ENCODE measurements around the gene MTR. TPM values are rescaled to one million over a fixed set of nuclear protein-coding genes. Genes with fewer than 3 reads are reported as not detected.

MTR gene
- total RNA-seq, 1 donor from 2014 or later, result 35.8 TPM

DNA sequence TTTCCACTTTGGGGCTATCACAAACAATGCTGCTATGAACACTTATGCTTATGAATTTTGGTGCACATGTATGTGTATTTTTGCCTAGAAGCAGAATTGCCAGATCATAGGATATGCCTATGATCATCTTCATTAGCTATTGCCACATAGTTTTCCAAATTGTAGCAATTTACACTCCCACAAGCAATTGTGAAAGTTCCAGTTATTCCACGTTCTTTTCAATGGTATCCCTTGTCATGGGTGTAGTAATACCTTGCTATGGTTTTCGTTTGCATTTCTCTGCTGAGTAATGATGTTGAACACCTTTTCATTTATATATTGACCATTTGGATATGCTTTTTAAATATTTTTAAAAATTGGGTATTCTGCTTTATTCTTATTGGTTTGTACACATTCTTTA, 82.6 kb downstream of the MTR start:
- no peaks in the 10 kb centered on the region for H3K27me3 Mint-ChIP-seq (ENCODE audit: low read depth, unreplicated experiment)
- H3K9me3 Mint-ChIP-seq (ENCODE audit: unreplicated experiment), result no peaks in the 10 kb centered on the region
- DNase-seq (ENCODE audit: low read depth), result no peak
- H3K9ac ChIP-seq (ENCODE audit: low read length), result no peak overlapping the region
- H3K4me1 Mint-ChIP-seq (ENCODE audit: low read depth, unreplicated experiment), result no peaks in the 10 kb centered on the region
- no peak for TF ChIP-seq EZH2 (IDR thresholded peaks at IDR 0.05; ENCODE audit: insufficient read depth, low read length)
- TF ChIP-seq, protein P1, sequence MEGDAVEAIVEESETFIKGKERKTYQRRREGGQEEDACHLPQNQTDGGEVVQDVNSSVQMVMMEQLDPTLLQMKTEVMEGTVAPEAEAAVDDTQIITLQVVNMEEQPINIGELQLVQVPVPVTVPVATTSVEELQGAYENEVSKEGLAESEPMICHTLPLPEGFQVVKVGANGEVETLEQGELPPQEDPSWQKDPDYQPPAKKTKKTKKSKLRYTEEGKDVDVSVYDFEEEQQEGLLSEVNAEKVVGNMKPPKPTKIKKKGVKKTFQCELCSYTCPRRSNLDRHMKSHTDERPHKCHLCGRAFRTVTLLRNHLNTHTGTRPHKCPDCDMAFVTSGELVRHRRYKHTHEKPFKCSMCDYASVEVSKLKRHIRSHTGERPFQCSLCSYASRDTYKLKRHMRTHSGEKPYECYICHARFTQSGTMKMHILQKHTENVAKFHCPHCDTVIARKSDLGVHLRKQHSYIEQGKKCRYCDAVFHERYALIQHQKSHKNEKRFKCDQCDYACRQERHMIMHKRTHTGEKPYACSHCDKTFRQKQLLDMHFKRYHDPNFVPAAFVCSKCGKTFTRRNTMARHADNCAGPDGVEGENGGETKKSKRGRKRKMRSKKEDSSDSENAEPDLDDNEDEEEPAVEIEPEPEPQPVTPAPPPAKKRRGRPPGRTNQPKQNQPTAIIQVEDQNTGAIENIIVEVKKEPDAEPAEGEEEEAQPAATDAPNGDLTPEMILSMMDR (IDR thresholded peaks at IDR 0.05; ENCODE audit: insufficient read depth, low read depth, low read length), result no peak
- no peak overlapping the region for H3K27ac ChIP-seq (ENCODE audit: low read depth, low read length)
- no peak overlapping the region for H3K4me2 ChIP-seq (ENCODE audit: low read length)
- no peaks in the 10 kb centered on the region for H3K27me3 ChIP-seq (ENCODE audit: insufficient read depth, low read length)
- no peaks in the 10 kb centered on the region for H3K4me1 ChIP-seq (ENCODE audit: insufficient read depth, low read length)
- no peak overlapping the region for H2AFZ ChIP-seq (ENCODE audit: low read depth, low read length)
- FAIRE-seq, result no peak
- peaks cover 18% of the 10 kb centered on the region for H3K36me3 ChIP-seq (ENCODE audit: insufficient read depth, low read length)
- H3K36me3 Mint-ChIP-seq (ENCODE audit: low read depth, unreplicated experiment), result peaks cover 7% of the 10 kb centered on the region
- H3K27ac Mint-ChIP-seq (ENCODE audit: unreplicated experiment), result no peak overlapping the region
- H3K4me3 ChIP-seq (ENCODE audit: insufficient read depth, low read depth, low read length), result no peak overlapping the region
- H3K4me3 Mint-ChIP-seq (ENCODE audit: unreplicated experiment), result no peak overlapping the region
- H4K20me1 ChIP-seq (ENCODE audit: insufficient read depth, low read length), result no peaks in the 10 kb centered on the region
- H3K79me2 ChIP-seq (ENCODE audit: insufficient read depth, low read length), result no peaks in the 10 kb centered on the region
- H3K9me3 ChIP-seq (ENCODE audit: insufficient read depth, low read depth, low read length), result no peaks in the 10 kb centered on the region

DNA sequence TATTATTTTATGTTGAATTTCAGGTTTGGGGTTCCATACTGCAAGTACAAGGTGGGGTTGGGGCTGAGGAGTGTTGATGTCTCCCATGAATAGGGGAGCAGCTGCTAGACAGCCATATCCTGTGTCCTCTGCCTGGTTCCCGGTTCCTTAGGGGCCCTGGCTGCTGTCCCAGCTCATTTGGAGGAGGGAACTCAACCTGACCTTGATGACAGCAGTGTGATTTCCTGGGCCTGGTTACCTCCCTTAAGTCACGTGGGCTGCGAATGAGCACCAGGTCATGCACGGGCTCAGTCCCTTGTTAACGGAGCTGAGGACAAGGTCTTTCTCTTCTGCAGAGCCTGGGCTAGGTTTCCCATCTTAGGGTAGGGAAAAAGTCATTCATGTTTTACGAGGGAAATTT, 85.1 kb downstream of the MTR start:
- H3K4me2 ChIP-seq (ENCODE audit: low read length), result no peak overlapping the region
- H3K27ac Mint-ChIP-seq (ENCODE audit: unreplicated experiment), result no peak overlapping the region
- H3K9me3 ChIP-seq (ENCODE audit: insufficient read depth, low read depth, low read length), result no peaks in the 10 kb centered on the region
- no peak overlapping the region for H2AFZ ChIP-seq (ENCODE audit: low read depth, low read length)
- FAIRE-seq (no peak), DNase-seq (ENCODE audit: low read depth) (no peak)
- H3K79me2 ChIP-seq (ENCODE audit: insufficient read depth, low read length), result no peaks in the 10 kb centered on the region
- no peaks in the 10 kb centered on the region for H3K4me1 Mint-ChIP-seq (ENCODE audit: low read depth, unreplicated experiment)
- no peaks in the 10 kb centered on the region for H4K20me1 ChIP-seq (ENCODE audit: insufficient read depth, low read length)
- no peak overlapping the region for H3K27ac ChIP-seq (ENCODE audit: low read depth, low read length)
- H3K9ac ChIP-seq (ENCODE audit: low read length), result no peak overlapping the region
- peaks cover 10% of the 10 kb centered on the region for H3K36me3 ChIP-seq (ENCODE audit: insufficient read depth, low read length)
- H3K4me3 Mint-ChIP-seq (ENCODE audit: unreplicated experiment), result no peak overlapping the region
- H3K27me3 ChIP-seq (ENCODE audit: insufficient read depth, low read length), result no peaks in the 10 kb centered on the region
- TF ChIP-seq, protein P1 (IDR thresholded peaks at IDR 0.05; ENCODE audit: insufficient read depth, low read depth, low read length), result no peak
- no peak for TF ChIP-seq EZH2 (IDR thresholded peaks at IDR 0.05; ENCODE audit: insufficient read depth, low read length)
- no peaks in the 10 kb centered on the region for H3K27me3 Mint-ChIP-seq (ENCODE audit: low read depth, unreplicated experiment)
- no peaks in the 10 kb centered on the region for H3K9me3 Mint-ChIP-seq (ENCODE audit: unreplicated experiment)
- H3K36me3 Mint-ChIP-seq (ENCODE audit: low read depth, unreplicated experiment), result peaks cover 4% of the 10 kb centered on the region
- H3K4me3 ChIP-seq (ENCODE audit: insufficient read depth, low read depth, low read length), result no peak overlapping the region
- no peaks in the 10 kb centered on the region for H3K4me1 ChIP-seq (ENCODE audit: insufficient read depth, low read length)

DNA sequence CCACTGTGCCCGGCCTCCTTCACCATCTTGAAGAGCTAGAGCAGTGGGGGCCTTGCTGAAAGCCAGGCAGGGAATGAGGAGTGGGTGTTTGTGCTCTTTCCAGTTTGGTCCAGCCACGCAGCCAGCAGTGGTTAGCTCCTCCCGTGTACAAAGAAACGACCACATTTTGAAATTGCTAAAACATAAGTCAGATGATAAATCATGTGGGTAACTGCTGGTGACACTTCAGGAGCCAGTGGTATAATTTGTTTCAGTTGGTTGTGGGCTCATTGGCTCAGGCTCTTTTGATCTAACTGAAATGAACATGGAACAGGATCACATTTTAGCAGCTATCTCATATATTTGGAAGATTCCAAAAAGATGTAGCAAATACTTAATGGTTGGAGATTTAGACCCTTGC, 87.6 kb downstream of the MTR start:
- H2AFZ ChIP-seq (ENCODE audit: low read depth, low read length), result no peak overlapping the region
- no peak for TF ChIP-seq EZH2 (IDR thresholded peaks at IDR 0.05; ENCODE audit: insufficient read depth, low read length)
- TF ChIP-seq, protein P1 (IDR thresholded peaks at IDR 0.05; ENCODE audit: insufficient read depth, low read depth, low read length), result no peak
- peak; percentile 2 for DNase-seq (ENCODE audit: low read depth)
- H3K27me3 Mint-ChIP-seq (ENCODE audit: low read depth, unreplicated experiment), result no peaks in the 10 kb centered on the region
- H3K4me3 ChIP-seq (ENCODE audit: insufficient read depth, low read depth, low read length), result no peak overlapping the region
- H3K4me2 ChIP-seq (ENCODE audit: low read length), result no peak overlapping the region
- H3K4me3 Mint-ChIP-seq (ENCODE audit: unreplicated experiment), result no peak overlapping the region
- H3K36me3 ChIP-seq (ENCODE audit: insufficient read depth, low read length), result peaks cover 17% of the 10 kb centered on the region
- no peaks in the 10 kb centered on the region for H3K4me1 ChIP-seq (ENCODE audit: insufficient read depth, low read length)
- H3K9me3 Mint-ChIP-seq (ENCODE audit: unreplicated experiment), result no peaks in the 10 kb centered on the region
- H4K20me1 ChIP-seq (ENCODE audit: insufficient read depth, low read length), result no peaks in the 10 kb centered on the region
- H3K79me2 ChIP-seq (ENCODE audit: insufficient read depth, low read length), result no peaks in the 10 kb centered on the region
- H3K27ac ChIP-seq (ENCODE audit: low read depth, low read length), result no peak overlapping the region
- H3K4me1 Mint-ChIP-seq (ENCODE audit: low read depth, unreplicated experiment), result no peaks in the 10 kb centered on the region
- H3K27ac Mint-ChIP-seq (ENCODE audit: unreplicated experiment), result no peak overlapping the region
- no peaks in the 10 kb centered on the region for H3K9me3 ChIP-seq (ENCODE audit: insufficient read depth, low read depth, low read length)
- H3K27me3 ChIP-seq (ENCODE audit: insufficient read depth, low read length), result no peaks in the 10 kb centered on the region
- H3K9ac ChIP-seq (ENCODE audit: low read length), result no peak overlapping the region
- H3K36me3 Mint-ChIP-seq (ENCODE audit: low read depth, unreplicated experiment), result peaks cover 3% of the 10 kb centered on the region
- no peak for FAIRE-seq
